Neural progenitor cell (in vitro differentiated cells): ENCODE data around the gene PDIA5. TPM values are rescaled to one million over a fixed set of nuclear protein-coding genes. Genes with fewer than 3 reads are reported as not detected.

Experiments
- DNase-seq: peaks from one replicate; pipeline ENCODE4 v3.0.0-alpha.2; 2016; ENCODE audit warnings: low spot score
- H2AFZ ChIP-seq: fragments of 200-600 bp; sonication (generic); replicated peaks from 2 replicates; pipeline ENCODE4 v1.6.1; 2016; ENCODE audit warnings: antibody characterized with exemption
- H3F3A ChIP-seq: fragments of 200-600 bp; sonication (generic); 2 replicates; pipeline ENCODE4 v1.6.1; 2016; ENCODE audit warnings: antibody characterized with exemption, low read depth
- H3K27ac ChIP-seq: fragments of 200-600 bp; sonication (generic); 2 replicates; pipeline ENCODE4 v1.5.1; 2016; ENCODE audit warnings: mild to moderate bottlenecking
- H3K27me3 ChIP-seq: fragments of 200-600 bp; sonication (generic); 2 replicates; pipeline ENCODE4 v1.6.1; 2016; ENCODE audit warnings: mild to moderate bottlenecking, moderate library complexity
- H3K36me3 ChIP-seq: fragments of 200-600 bp; sonication (generic); 2 replicates; pipeline ENCODE4 v1.5.1; 2016
- H3K4me1 ChIP-seq: fragments of 200-600 bp; sonication (generic); 2 replicates; pipeline ENCODE4 v1.6.1; 2016; ENCODE audit warnings: mixed run types
- H3K4me2 ChIP-seq: fragments of 200-600 bp; sonication (generic); 2 replicates; pipeline ENCODE4 v1.6.1; 2016
- H3K4me3 ChIP-seq: fragments of 200-600 bp; sonication (generic); 2 replicates; pipeline ENCODE4 v1.5.1; 2016
- H3K79me2 ChIP-seq: fragments of 200-600 bp; sonication (generic); 2 replicates; pipeline ENCODE4 v1.6.1; 2016; ENCODE audit warnings: low read depth
- H3K9ac ChIP-seq: fragments of 200-600 bp; sonication (generic); 2 replicates; pipeline ENCODE4 v1.6.1; 2016
- H3K9me3 ChIP-seq: fragments of 200-600 bp; sonication (generic); 2 replicates; pipeline ENCODE4 v1.5.1; 2016; ENCODE audit warnings: low read depth
- H4K20me1 ChIP-seq: fragments of 200-600 bp; sonication (generic); 2 replicates; pipeline ENCODE4 v1.6.1; 2016; ENCODE audit warnings: low read depth
- H3K27ac Mint-ChIP-seq: 3 replicates; pipeline ENCODE4 v1.8.0; 2021; ENCODE audit warnings: mixed read lengths
- H3K27me3 Mint-ChIP-seq: 2 replicates; pipeline ENCODE4 v1.8.0; 2022; ENCODE audit warnings: low read depth, mild to moderate bottlenecking, inconsistent platforms, moderate library complexity, mixed read lengths; ENCODE audit not compliant: insufficient read depth
- H3K36me3 Mint-ChIP-seq: 3 replicates; pipeline ENCODE4 v1.8.0; 2021; ENCODE audit warnings: mixed read lengths
- H3K4me1 Mint-ChIP-seq: 3 replicates; pipeline ENCODE4 v1.8.0; 2021; ENCODE audit warnings: mixed read lengths
- H3K4me3 Mint-ChIP-seq: 3 replicates; pipeline ENCODE4 v1.8.0; 2021; ENCODE audit warnings: mild to moderate bottlenecking, moderate library complexity, mixed read lengths
- H3K9me3 Mint-ChIP-seq: 3 replicates; pipeline ENCODE4 v1.8.0; 2020; ENCODE audit warnings: mixed read lengths
- CTCF ChIP-seq: fragments of 200-600 bp; sonication (generic); IDR thresholded peaks from 2 replicates; pipeline ENCODE4 v1.5.1; 2017; ENCODE audit warnings: antibody characterized with exemption, mild to moderate bottlenecking
- EZH2 ChIP-seq: fragments of 200-600 bp; sonication (generic); IDR thresholded peaks from 2 replicates; pipeline ENCODE4 v1.6.1; 2017; ENCODE audit warnings: antibody characterized with exemption, mild to moderate bottlenecking, moderate library complexity
- EZH2phosphoT487 ChIP-seq: fragments of 200-600 bp; sonication (generic); IDR thresholded peaks from 2 replicates; pipeline ENCODE4 v1.6.1; 2017; ENCODE audit warnings: antibody characterized with exemption
- total RNA-seq: library from RNA; depleted of rRNA; stranded (reverse); fragments of >200 nt; gene quantifications from 2 replicates; pipeline ENCODE4 v1.2.3, GENCODE V29; 2015; ENCODE audit warnings: low replicate concordance

PDIA5 gene
- total RNA-seq, 1 donor from 2014 or later: 15.8 TPM

GRCh38 chr3:123168605-123169004, 101.8 kb downstream of the PDIA5 start:
- Histone ChIP-seq H2AFZ (no peak overlapping the region), H3K4me3 (no peak overlapping the region), H3K4me1 (peaks cover 11% of the 10 kb centered on the region), H3K9me3 (peaks cover 4% of the 10 kb centered on the region), H3K9ac (no peak overlapping the region), H3F3A (peaks cover 3% of the 10 kb centered on the region), H3K36me3 (no peaks in the 10 kb centered on the region), H4K20me1 (peaks cover 13% of the 10 kb centered on the region), H3K27ac (no peak overlapping the region), H3K27me3 (peaks cover 5% of the 10 kb centered on the region), H3K79me2 (no peaks in the 10 kb centered on the region), H3K4me2 (no peak overlapping the region)
- peaks cover 25% of the 10 kb centered on the region for H3K36me3 Mint-ChIP-seq
- H3K4me1 Mint-ChIP-seq: peaks cover 20% of the 10 kb centered on the region
- TF ChIP-seq CTCF (no peak), EZH2phosphoT487 (no peak), EZH2 (no peak)
- no peak overlapping the region for H3K27ac Mint-ChIP-seq
- DNase-seq: no peak
- no peak overlapping the region for H3K4me3 Mint-ChIP-seq
- peaks cover 4% of the 10 kb centered on the region for H3K27me3 Mint-ChIP-seq
- peaks cover 13% of the 10 kb centered on the region for H3K9me3 Mint-ChIP-seq

- H3K4me2 ChIP-seq: no peak overlapping the region
- Mint-ChIP-seq H3K4me3 (no peak overlapping the region), H3K36me3 (peaks cover 18% of the 10 kb centered on the region), H3K27me3 (peaks cover 4% of the 10 kb centered on the region), H3K9me3 (peaks cover 13% of the 10 kb centered on the region), H3K27ac (peak overlapping the region; percentile 23), H3K4me1 (peaks cover 20% of the 10 kb centered on the region)
- H3F3A ChIP-seq: peaks cover 3% of the 10 kb centered on the region
- H3K9ac ChIP-seq: no peak overlapping the region
- H3K27me3 ChIP-seq: peaks cover 5% of the 10 kb centered on the region
- no peak overlapping the region for H3K4me3 ChIP-seq
- peaks cover 11% of the 10 kb centered on the region for H3K4me1 ChIP-seq
- H4K20me1 ChIP-seq: peaks cover 13% of the 10 kb centered on the region
- H3K27ac ChIP-seq: no peak overlapping the region
- peak; percentile 88 for DNase-seq
- peaks cover 4% of the 10 kb centered on the region for H3K9me3 ChIP-seq
- H3K36me3 ChIP-seq: no peaks in the 10 kb centered on the region
- TF ChIP-seq EZH2 (no peak), EZH2phosphoT487 (no peak), CTCF (no peak)
- no peaks in the 10 kb centered on the region for H3K79me2 ChIP-seq
- no peak overlapping the region for H2AFZ ChIP-seq
Measured at GRCh38 chr3:123169492-123169929, 102.7 kb downstream of the PDIA5 start.

- Histone ChIP-seq H3K79me2 (no peaks in the 10 kb centered on the region), H3K27me3 (peaks cover 5% of the 10 kb centered on the region), H3K36me3 (no peaks in the 10 kb centered on the region), H3K4me3 (no peak overlapping the region), H3K9me3 (peaks cover 4% of the 10 kb centered on the region), H3K27ac (no peak overlapping the region), H2AFZ (no peak overlapping the region), H3K4me1 (peaks cover 11% of the 10 kb centered on the region), H3K4me2 (no peak overlapping the region), H3F3A (peaks cover 3% of the 10 kb centered on the region), H4K20me1 (peaks cover 13% of the 10 kb centered on the region), H3K9ac (no peak overlapping the region)
- Mint-ChIP-seq H3K4me1 (peaks cover 20% of the 10 kb centered on the region), H3K9me3 (peaks cover 11% of the 10 kb centered on the region), H3K4me3 (no peak overlapping the region), H3K36me3 (peaks cover 14% of the 10 kb centered on the region), H3K27me3 (peaks cover 4% of the 10 kb centered on the region), H3K27ac (no peak overlapping the region)
- TF ChIP-seq EZH2phosphoT487 (no peak), CTCF (no peak), EZH2 (no peak)
- no peak for DNase-seq
Measured at GRCh38 chr3:123169930-123170329, 103.1 kb downstream of the PDIA5 start.
